GM12864 (cell line): ENCODE data around the gene NUDT3.
"Not testable (repeated sequence)": the region's sequence is repeated elsewhere in the genome, so short reads cannot be mapped to it uniquely, and the experiment has no call there.

Experiments
- DNase-seq: peaks from one replicate; pipeline ENCODE4 v3.0.0-alpha.2; 2011; ENCODE audit warnings: low read depth
- H3K4me3 ChIP-seq: 2 replicates; pipeline ENCODE4 v1.5.1; 2011; ENCODE audit warnings: mild to moderate bottlenecking, low read depth, low read length, control low read depth
- CTCF ChIP-seq: IDR thresholded peaks from 2 replicates; pipeline ENCODE4 v1.5.1; 2011; ENCODE audit warnings: low read depth, mild to moderate bottlenecking, moderate library complexity, low read length, control low read depth, inconsistent platforms; ENCODE audit errors: missing control alignments

The NUDT3 gene

GRCh38 chr6:34378470-34378869, 14.0 kb downstream of the NUDT3 start:
- DNase-seq = no peak
- TF ChIP-seq CTCF = no peak
- no peak overlapping the region for H3K4me3 ChIP-seq

GRCh38 chr6:34377984-34378383, 14.5 kb downstream of the NUDT3 start:
- no peak for TF ChIP-seq CTCF
- DNase-seq = no peak
- no peak overlapping the region for H3K4me3 ChIP-seq

- DNase-seq, H3K4me3 ChIP-seq: not testable (repeated sequence)
Measured at GRCh38 chr6:34377571-34377970, 14.9 kb downstream of the NUDT3 start.

- no peak overlapping the region for H3K4me3 ChIP-seq
- no peak for TF ChIP-seq CTCF
- no peak for DNase-seq
Measured at GRCh38 chr6:34375833-34376232, 16.6 kb downstream of the NUDT3 start.

- no peak for TF ChIP-seq CTCF
- no peak overlapping the region for H3K4me3 ChIP-seq
- no peak for DNase-seq
Measured at GRCh38 chr6:34374508-34374907, 18.0 kb downstream of the NUDT3 start.

GRCh38 chr6:34374069-34374468, 18.4 kb downstream of the NUDT3 start:
- no peak overlapping the region for H3K4me3 ChIP-seq
- no peak for DNase-seq
- no peak for TF ChIP-seq CTCF

- no peak overlapping the region for H3K4me3 ChIP-seq
- TF ChIP-seq CTCF = no peak
- DNase-seq = no peak
Measured at GRCh38 chr6:34373511-34373910, 19.0 kb downstream of the NUDT3 start.

- not testable (repeated sequence) for H3K4me3 ChIP-seq, DNase-seq
Measured at GRCh38 chr6:34371865-34372264, 20.6 kb downstream of the NUDT3 start.
